Activated CD8-positive, alpha-beta memory T cell treated with anti-CD3 and anti-CD28 coated beads, Interleukin-2, amount 50 U/mL, for 48 hours (primary cell): Measurements from ENCODE around the gene C1QTNF1.

Experiments used
- DNase-seq: peaks from one replicate; pipeline ENCODE4 v3.0.0-alpha.2; 2020

The C1QTNF1 gene

GRCh38 chr17:79097226-79098055, 73.5 kb downstream of the C1QTNF1 start:
- no peak for DNase-seq

- no peak for DNase-seq
These were observed 74.4 kb downstream of the C1QTNF1 start for GRCh38 chr17:79098282-79098867.
